Measurements from ENCODE around the gene CAB39.

CAB39 gene

GRCh38 chr2:230823264-230823964 is 110.8 kb downstream of the CAB39 start:
- no peak for DNase-seq

GRCh38 chr2:230824406-230824978 is 111.8 kb downstream of the CAB39 start:
- peak; percentile 86 for DNase-seq

- DNase-seq = no peak
Measured at GRCh38 chr2:230825354-230825753, 112.7 kb downstream of the CAB39 start.

DNA sequence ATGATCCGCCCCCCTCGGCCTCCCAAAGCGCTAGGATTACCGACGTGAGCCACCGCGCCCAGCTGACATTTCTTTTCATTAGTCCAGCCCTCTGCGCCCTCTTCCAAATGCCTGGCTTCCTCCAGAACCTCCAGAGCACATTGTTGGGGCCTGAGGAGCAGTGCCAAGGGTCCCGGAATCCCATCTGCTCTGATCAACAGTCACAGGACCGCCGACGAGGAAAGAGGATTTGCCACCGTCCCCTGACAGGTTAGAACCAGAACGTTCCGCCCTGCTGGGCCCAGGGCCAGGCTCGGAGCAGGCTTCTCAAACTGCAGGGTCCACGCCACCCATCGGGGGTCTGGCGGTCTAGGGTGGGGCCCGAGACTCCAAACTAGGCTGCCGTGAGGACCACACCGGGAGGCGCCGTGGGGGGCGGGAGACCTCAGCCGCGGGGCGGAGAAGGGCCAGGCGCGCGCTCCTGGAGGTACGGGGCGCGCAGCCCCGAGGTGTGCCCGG is 115.2 kb downstream of the CAB39 start:
- DNase-seq = no peak

DNA sequence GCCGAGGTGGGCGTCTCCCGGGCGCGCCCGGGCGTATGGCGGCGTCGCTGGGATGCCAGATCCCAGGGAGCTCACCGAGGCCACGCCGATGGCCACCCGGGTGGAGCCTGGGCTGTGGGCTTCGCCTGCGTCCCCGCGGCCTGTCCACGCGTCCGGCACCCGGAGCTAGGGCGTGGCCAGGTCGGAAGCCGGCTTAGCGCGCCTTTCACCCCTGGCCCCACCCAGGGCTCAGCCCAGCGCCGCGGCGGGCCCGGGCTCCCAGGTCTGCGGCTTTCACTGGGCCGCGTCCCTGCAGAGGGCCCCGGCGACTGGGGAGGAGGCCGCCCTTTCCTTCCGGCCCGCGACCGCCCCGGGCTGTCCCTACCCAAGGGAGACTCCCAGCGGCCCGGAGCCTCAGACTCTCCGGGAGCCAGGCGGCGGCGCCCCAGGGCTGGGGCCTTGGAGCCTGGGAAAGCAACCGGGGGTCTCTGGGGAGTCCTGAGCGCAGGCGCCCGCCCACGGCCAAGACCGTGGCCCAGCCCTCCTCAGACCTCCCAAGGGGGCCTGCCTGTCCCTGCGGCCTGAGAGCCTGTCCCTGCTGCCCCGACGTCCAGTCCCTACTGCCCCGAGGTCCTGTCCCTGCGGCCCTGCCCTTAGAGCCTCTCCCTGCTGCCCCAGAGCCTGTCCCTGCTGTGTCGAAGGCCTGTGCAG is 115.8 kb downstream of the CAB39 start:
- DNase-seq = peak; percentile 56

- DNase-seq = no peak
Measured at GRCh38 chr2:230829293-230829692, 116.7 kb downstream of the CAB39 start.

GRCh38 chr2:230829959-230830358 is 117.3 kb downstream of the CAB39 start:
- DNase-seq = no peak

DNA sequence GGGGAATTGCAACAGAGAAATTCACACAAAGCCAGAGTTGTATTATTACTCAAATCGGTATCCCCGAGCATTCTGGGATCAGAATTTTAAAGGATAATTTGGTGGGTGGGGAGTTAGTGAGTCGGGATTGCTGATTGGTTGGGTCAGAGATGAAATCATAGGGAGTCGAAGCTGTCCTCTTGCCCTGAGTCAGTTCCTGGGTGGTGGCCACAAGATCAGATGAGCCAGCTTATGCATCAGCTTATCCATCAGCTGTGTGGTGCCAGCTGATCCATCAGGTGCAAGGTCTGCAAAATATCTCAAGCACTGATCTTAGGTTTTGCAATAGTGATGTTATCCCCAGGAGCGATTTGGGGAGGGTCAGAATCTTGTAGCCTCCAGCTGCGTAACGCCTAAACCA is 117.8 kb downstream of the CAB39 start:
- DNase-seq = peak; percentile 21

DNA sequence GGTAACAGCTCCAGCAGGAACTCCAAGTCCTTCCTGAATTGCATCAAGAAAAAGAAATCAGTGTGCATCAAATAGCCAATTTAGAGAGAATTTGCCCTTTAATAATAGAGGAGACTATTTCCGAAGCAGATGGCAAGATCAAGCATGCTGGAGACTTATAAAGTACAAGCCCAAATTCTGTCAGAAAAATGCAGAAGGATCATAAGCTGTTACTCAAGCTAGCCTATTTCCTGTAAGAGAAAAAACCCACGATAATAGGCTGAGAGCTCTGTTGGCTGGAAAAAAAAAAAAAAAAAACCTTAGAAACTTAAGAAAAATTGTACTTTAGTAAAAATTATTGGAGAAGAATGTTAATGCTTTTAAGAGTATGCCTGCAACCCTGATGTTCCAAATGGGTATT is 127.7 kb downstream of the CAB39 start:
- DNase-seq = no peak

- DNase-seq = no peak
Measured at GRCh38 chr2:230842473-230842872, 129.8 kb downstream of the CAB39 start.

GRCh38 chr2:230843132-230843531 is 130.5 kb downstream of the CAB39 start:
- no peak for DNase-seq

- DNase-seq = no peak
Measured at GRCh38 chr2:230846360-230846759, 133.7 kb downstream of the CAB39 start.

- DNase-seq = peak; percentile 94
Measured at GRCh38 chr2:230847883-230848388, 135.3 kb downstream of the CAB39 start.

GRCh38 chr2:230849633-230850357 is 137.2 kb downstream of the CAB39 start:
- peak; percentile 82 for DNase-seq

DNA sequence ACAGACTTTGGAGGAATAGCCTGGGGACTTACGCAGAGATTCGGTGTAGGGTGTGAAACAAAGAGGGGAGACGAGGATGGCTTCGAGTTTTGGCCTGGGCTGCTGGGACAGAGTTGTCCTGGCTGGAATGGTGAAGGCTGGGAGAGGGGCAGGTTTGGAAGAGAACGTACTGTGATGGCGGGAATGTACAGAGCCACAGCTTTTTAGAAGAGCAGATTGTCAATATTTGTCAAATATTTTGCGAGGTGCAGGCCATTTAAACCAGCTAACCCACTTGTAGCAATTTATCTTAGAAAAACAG is 137.7 kb downstream of the CAB39 start:
- DNase-seq = no peak

DNA sequence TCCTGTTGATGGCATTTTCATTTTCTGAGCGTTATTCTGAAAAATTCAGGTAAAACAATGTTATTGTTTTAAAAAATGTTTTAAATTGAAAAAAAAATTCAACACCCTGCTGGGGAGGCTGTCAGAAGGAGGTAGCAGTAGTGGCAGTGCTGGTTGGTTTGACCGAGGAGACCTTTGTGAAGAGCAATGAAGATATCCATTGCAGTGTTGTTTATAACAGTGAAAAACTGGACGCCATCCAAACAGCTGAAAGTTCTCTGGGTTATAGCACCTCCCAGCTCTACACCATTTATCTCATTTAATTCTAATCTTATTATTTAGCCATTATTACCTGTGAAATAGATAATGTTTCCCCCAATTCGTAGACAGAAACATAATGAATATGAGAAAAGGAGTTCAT is 139.5 kb downstream of the CAB39 start:
- no peak for DNase-seq

DNA sequence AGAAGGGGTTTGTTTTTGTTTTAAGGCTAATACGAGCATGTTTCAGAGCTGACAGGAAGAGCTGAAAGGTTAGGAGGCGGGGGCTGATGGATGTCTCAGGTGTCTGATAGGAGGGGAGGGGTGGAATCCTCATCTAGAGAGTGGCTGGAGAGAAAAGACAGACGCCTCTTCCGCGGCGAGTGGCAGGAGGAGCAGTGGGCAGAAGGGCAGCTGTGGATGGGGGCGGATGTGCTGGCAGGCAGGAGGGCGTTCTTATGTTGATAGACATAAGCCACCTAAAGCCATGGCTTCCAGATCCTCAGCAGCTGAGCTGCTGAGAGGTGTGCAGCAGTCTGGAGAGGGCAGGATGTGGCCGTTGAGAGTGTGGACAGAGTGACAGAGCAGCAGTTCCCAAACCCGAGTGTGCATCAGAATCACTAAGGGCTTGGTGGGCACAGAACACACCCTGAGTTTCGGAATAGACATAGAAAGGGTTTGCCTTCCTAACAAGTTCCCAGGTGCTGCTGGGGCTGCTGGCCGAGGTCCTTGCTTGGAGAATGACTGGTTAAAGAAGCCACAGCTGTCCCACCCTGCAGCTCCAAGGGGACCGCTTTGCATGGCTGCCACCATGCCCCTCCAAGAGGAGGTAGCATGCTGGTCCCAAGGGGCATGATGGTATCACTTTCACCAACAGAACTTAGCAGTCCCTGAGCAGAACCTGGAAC is 149.1 kb downstream of the CAB39 start:
- no peak for DNase-seq

GRCh38 chr2:230862292-230862691 is 149.7 kb downstream of the CAB39 start:
- no peak for DNase-seq

- DNase-seq = no peak
Measured at GRCh38 chr2:230863031-230863430, 150.4 kb downstream of the CAB39 start.

DNA sequence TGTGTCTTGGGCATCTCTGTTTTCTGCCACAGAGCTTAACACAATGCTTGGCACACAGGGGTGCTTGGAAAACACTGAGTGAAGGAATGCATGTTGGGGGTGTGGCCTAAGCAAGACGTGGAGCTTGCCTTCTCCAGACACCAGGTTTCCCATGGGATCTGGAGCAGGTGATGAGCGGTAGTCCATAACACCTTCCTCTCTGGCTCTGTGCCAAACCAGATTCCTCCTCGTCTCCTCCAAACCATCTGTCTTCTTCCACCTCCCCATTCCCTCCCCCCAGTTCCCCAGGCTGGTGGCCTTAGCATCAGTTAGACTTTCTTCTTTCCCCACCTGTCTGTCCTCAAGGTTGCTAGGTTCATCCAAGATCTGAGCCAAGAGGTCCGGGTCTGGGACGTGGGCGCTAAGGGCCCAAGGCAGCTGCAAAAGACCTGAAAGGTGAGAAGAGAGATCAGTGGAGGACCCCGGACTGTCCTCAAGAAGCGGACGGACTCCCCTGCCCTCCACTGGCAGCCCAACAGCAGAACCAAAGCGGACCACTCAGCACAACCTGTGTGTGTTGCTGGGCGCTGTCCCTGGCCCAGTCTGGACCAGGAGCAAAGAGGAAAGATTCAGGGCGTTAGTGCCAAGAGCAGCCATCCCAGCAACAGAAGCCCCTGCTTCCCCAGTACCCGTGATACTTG is 150.9 kb downstream of the CAB39 start:
- no peak for DNase-seq

DNA sequence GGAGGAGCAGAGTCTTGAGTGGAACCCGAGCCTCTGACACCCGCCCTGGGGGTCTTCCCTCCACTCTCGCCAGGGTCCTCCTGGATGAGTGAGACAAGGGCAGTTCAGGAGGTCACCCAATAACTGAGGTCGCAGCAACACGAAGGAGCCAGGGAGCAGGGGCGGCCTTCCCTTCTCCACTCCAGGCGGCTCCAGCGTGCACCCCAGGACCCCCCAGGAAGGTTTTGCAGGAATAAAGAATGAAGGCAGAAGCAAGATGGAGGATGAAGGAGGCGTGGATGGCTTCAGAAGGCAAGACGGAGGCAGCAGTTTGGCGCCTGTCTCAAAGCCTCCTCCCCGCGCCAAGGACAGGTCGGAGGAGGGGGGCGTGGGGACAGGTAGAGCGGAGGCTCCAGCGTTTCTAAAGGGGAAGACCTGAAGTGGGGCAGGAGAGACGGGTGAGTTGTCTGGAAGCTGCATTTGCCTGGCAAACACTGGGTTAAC is 151.5 kb downstream of the CAB39 start:
- DNase-seq = no peak

Measured in activated CD4-positive, alpha-beta T cell treated with anti-CD3 and anti-CD28 coated beads, Interleukin-10, Interleukin-2, amounts not matched to agents 100 ng/mL and 50 ng/mL, durations not matched to agents 16 hours and 8 hours (primary cell).